Left renal pelvis (tissue), 4 donors: ENCODE measurements around the gene ADGRV1. TPM values are rescaled to one million over a fixed set of nuclear protein-coding genes. Genes with fewer than 3 reads are reported as not detected.

Experiments
- DNase-seq, 4 donors: peaks; one replicate each; pipeline ENCODE4 v3.0.0-alpha.2; 2013; ENCODE audit warnings: low read depth in 4 of 4, low spot score in 3 of 4
- polyA plus RNA-seq, 4 donors: library from polyadenylated mRNA; unstranded; fragments of 120-200 nt; gene quantifications; one replicate each; pipeline ENCODE4 v1.2.1, GENCODE V29; 2013; ENCODE audit not compliant: insufficient read length in 4 of 4

Gene ADGRV1
- polyA plus RNA-seq, 4 donors, result 1.7 to 12.8 (median 11.5) TPM

DNA sequence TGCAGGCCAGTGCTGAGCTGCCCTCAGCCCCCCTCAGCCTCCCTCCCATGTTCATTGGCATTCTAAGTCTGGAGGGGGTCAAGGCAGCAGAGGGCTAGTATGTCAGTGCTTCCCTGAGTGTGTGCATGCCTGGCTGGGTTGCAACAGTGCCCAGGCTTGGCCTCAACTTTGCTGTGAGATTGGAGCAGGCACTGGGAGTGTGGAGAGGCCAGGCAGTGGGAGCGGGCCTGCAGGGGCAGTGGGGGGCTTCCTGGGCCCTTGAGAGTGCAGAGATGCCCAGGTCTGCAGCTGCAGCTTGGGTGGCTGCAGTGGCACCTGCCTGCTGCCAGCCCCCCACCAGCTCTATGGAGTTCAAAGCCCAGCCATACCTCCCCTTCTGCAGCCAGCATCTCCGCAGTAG is 585.2 kb downstream of the ADGRV1 start:
- no peak for DNase-seq

DNA sequence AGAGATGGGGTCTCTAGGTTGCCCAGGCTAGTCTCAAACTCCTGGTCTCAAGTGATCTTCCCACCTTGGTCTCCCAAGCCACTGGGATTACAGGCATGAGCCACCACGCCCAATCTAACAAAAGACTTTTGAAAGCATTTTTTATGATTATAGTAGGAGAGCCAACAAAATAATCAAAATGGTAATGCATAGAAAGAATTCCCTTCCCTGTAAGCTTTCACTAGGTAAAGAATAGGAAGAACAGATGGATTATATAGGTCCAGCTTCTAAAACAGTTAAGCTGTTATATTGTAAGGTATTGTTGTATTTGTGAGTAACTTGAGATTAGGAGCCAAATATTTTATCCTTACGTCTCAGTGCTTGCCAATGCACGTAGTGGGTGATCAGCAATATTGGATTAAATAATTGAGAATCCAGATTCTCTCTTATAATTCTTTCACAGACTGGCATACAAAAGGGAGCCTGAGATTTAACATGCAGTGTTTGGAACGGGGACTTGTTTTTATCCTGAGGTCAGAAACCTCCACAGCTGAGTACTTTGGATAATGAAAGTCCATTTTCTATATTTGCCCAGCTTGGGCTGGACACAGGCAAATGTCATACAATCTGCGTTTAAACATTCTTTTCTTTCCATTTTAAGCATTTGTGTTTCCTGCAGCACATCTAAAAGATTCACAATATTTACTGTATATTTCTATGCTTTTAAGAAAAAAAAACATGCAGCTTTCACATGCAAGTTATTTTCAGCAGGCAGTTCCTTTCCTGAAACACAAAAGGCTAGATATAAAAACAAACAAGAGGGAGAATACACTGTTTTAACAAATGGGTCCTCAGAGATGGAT is 586.1 kb downstream of the ADGRV1 start:
- DNase-seq, result no peak

DNA sequence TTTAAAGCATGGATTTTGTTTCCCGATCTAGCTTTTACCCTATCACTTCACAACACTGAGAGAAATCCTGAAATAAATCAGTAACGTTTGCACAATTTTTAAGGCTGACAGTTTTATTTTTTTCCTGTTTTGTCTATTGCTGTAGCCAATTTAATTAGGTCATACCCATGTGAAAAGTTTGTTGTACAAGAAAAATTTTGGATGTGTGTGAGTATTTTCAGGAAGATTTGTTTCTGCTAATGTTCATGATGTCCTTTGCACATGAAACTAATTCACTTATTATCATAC is 586.7 kb downstream of the ADGRV1 start:
- DNase-seq, result no peak

DNA sequence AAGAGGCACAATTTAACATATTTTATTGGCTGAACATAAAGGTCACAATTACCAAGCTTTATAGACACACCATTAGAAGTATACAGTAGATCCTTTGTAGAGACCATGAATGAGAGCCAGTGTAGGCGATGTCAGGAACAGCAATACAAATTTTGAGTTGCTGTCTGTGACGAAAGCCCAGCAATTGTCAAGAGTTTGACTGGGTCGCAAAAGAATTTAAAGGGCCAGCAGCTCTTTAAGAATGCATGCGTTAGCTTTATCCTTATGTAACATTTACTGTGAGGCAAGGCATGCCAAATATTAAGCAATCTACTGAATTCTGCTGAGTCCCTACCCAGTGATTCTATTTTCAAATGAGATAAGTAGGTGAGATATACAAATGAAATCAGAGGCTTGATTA is 587.6 kb downstream of the ADGRV1 start:
- no peak for DNase-seq

DNA sequence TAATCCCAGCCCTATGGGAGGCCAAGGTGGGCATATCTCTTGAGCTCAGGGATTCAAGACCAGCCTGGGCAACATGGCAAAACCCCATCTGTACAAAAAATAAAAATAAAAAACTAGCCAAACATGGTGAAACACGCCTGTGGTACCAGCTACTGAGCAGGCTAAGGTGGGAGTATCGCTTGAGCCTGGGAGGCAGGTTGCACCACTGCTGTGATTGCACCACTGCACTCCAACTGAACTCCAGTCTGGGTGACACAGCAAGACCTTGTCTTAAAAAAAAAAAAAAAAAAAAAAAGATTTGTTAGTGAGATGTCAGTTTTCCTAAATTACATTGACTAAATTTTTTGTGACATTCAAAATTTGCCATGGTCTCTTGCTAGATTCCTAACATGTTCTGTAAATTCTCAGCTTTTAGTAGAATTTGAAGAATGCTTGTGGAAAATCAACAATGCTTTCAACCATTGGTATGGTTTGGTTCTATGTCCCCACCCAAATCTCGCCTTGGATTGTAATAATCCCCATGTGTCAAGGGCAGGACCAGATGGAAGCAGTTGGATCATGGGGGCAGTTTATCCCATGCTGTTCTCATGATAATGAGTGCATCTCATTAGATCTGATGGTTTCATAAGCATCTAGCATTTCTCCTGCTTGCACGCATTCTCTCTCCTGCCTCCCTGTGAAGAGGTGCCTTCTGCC is 588.5 kb downstream of the ADGRV1 start:
- no peak for DNase-seq

DNA sequence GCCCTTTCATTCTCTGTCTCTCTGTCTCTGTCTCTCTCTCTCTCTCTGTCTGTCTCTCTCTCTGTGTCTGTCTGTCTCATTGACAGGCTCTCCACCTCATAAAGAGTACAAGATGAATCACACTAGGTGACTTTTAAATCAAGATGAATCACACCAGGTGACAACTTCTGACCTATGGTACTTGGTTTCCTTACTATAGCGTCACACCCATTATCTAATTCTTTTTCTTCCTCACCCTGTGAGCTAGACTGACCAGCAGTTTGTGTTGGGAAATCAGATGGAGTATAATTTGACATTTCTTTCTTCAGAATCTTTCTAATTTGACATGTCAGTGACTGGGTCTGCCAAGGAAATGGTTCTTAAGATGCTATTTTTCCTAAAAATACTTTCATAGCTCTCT is 591.6 kb downstream of the ADGRV1 start:
- DNase-seq, result no peak

DNA sequence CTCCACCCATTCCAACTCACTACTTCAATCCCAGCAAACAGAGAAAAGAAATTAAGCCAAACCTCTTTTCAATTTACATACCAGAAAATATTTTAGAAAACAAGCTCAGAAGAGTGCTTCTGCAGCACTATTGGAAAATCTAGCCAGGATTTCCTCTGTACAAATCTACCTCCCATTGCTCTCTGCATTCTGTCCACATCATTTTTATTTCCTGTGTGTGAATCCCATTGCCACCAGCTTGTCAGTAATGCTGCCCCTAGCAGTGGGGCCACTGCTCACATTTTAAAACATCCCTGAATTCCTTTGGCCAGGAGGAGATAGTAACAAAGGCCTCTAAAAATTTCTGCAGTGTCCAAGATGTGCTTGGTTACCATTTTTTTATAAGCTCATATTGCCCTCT is 592.0 kb downstream of the ADGRV1 start:
- no peak for DNase-seq

DNA sequence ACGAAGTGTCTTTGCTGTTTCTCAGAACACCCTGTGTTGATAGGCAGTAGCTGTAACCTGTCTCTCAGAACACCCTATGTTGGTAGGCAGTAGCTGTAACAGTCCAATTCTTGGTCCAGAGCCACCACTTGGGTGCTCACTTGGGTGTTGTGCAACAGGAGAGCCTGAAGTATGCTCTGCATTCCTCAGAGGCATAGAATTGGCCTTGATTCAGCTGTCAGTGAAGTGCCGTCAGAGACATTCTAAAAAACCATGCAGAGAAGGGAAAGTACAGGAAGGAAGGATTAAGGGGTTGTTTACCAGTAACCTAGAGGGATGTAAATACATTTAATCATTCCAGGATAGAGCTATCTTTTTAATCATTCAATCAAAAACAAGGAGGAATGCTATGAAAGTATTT is 593.4 kb downstream of the ADGRV1 start:
- DNase-seq, result no peak

DNA sequence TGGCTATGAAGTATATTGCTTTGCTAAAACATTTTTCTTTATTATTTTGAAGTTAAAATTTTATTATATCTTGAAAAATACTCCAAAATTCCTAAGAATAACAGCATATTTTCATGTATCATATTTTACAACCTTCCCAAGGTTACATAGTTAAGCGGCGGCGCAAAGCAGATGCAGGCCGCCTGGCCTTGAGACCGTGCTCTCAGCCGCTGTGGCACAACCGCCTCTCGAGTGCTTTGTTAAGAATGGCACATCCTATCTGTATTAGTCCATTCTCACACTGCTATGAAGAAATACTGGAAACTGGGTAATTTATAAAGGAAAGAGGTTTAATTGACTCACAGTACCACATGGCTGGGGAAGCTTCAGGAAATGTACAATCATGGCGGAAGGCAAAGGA is 595.7 kb downstream of the ADGRV1 start:
- no peak for DNase-seq

DNA sequence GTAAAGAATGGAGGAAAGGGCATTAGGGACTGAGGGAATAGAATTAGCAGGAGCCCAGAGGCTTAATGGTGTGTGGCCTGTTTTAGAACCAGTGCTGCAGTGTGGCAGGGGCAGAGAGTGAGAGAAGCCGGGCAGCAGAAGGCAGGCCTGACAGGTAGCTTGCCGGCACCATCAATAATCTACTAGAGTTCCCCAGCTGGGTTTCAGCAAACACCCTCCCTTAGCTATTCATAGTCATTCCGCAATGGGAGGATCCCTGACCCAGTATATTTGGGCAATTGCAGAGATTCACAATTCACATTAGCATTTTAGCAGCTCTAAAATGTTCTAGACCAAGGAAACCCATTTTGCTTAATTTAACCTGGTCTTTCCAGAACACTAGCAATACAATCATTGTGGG is 596.7 kb downstream of the ADGRV1 start:
- no peak for DNase-seq

DNA sequence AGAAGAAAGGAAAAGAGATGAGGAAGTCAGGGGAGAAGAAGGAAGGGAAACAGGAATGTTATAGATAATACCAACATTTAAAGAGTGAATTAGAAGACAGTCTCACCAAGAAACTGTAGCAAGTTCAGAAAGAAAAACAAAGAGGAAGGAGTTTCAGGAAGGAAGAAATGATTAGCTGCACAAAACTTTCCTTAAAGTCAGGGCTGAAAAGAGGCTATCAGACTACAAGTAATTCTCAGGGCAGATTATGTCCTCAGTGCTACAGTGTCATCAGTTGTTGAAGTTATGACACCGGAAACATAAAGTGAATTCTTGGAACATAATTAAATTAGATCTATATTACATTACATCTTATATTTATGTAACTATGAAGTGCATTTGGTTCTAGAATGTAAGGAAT is 597.6 kb downstream of the ADGRV1 start:
- no peak for DNase-seq

DNA sequence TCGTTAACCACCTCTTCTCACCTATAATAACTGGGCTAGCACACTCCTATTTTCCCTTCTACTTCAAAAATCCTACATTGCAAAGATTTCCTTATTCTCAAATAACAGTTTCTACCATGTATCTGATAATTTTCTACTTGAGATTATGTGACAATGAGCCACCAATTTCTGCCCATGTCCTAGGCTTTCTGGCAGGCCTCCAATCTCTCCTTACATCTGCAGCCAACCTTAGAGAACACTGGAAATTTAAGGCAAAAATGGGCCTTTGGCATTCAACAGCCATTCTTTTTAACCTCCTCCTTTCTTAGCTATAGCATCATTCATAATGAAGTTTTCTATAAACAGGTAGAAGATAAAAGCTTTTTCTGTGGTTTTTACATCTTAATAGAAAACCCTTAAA is 599.4 kb downstream of the ADGRV1 start:
- no peak for DNase-seq

DNA sequence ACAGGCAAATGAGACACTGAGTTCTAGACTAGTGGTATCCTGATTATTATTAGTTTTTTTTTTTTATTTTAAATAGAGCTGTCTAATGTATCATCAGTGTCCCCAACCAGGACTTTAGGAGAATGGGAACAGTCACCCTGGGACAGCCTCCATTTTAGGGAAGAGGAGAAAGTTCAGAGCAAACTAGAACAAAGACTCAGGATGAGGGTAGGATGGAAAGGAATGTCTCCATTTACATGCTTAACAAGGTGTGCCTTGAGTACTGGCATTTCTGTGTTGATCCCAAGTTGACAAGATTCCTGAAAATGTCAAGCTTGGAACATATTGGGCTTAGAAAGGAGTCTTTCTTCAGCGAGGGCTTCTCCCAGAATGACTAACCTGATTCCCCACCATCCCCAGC is 601.0 kb downstream of the ADGRV1 start:
- DNase-seq, result no peak

DNA sequence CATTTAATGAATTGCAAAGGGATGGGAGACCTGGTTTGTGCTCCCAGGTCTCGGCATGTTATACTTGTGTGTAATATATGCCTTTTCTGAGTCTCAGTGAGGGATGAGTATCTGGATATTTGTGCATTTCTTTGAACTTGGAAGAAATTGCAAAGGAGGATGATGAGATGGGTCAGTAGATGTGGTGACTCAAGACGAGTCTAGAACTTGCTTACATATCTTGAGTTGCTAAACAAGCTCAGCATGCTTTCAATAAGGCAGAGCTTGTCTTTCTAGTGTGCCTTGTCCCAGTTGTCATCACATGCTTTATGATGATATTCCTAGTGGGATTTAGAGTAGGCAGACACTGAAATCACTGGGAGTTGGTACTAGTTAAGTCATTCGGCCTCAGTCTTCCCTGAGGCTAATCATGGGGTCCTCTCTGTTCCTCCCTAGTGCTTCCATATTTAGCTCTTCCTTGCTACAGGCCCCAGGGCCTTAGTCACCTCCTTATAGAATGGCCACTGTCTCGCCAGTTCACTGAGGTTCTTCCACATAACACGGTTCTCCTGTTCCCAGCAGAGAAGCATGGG is 602.2 kb downstream of the ADGRV1 start:
- no peak for DNase-seq

DNA sequence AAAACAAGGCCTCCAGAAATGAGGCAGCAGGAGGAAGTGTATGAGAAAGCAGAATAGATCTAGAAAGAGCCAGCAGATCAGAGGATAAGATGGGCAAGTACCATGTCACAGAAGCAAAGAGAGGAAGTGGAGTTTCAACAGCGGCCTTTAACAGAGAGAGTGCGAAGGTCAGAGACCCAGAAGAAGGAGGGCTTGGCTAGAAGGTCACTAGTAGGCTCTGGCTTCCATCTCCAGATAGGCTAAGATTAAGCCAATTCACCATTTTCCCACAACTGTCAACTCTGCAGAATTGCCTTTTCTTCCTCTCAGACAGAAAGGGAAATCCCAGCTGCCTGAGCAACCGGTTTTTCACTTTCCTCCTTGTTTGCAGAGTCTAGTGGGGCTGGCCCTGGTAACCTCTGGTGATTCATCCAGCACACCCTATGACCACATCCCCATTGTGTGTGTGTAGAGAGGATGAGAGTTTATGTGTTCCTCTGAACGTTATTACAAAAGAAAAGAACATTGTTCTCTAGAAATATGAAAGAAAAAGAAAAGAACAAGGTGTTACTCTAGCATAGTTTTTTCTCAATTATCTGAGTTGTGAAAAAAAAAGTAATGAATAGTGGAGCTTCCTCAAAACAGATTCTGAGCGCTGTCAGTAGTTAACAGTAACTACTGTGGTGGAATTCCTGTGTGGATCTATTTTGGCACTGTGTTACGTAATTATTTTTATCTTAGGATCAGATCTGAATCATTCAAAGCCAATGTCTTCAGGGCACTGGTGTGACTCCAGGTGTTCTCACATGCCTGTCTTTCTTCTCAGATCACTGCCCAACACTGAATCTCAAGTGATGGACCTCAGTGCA is 604.2 kb downstream of the ADGRV1 start:
- no peak for DNase-seq

DNA sequence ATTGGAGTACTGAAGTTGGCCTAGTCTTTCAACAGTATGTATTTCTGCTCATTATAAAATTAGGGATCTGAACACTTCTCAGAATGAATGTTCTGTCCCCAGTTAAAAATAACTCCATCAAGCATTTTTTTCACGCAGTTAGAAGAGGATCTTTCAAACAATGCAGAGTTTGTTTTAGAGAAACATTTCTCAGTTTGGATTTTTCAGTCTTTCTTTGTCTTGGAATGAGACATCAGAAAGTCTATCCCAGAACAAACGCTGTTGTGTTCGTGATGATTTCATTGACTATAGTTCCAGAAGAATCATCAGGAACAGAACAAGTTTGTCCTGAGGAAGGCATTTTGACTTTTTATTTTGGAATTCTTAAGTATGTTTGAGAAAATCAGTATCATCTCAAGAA is 605.8 kb downstream of the ADGRV1 start:
- no peak for DNase-seq

DNA sequence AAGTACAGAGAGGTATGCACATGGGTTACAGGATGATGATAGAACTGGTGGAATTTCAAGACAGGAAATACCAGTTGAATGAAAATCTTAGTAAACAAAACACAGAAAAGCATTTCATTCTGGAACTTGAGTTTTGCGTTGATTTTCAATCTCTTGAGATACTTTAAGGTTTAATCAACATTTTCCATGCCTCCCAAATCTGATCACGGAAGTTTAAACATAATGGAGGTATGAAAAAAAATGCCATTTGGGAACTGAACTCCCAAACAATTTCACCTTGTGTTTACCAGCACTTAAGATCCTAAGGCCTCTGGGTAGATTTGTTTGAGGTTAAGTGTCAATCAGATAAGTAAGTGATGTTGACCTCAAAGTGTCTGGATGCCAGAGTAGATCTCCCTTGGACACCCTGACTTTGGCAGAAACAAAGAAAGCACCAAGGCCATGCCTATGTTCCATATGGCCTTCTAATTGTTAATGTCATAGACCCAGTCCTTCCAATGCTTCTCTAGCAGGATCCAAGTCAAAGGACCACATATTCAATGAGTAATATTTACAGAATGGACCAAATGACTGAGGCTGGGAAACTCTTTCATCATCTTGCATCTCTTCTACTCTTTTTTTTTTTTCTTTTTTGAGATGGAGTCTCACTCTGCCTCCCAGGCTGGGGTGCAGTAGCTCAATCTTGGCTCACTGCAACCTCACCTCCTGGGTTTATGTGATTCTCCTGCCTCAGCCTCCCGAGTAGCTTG is 607.6 kb downstream of the ADGRV1 start:
- DNase-seq, result no peak

DNA sequence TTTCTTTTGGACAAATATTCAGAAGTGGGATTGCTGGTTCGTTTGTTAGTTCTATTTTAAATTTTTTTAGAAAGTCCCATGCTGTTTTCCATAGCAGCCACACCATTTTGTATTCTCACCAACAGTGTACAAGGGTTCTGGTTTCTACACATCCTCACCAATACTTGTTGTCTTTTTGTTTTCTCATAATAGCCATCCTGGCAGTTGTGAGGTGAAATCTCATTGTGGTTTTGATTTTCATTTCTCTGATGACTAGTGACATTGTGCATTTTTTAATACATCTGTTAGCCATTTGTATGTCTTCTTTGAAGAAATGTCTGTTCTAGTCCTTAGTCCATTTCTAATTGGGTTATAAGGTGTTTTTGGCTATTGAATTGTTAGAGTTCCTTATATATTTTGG is 610.3 kb downstream of the ADGRV1 start:
- DNase-seq, result no peak

DNA sequence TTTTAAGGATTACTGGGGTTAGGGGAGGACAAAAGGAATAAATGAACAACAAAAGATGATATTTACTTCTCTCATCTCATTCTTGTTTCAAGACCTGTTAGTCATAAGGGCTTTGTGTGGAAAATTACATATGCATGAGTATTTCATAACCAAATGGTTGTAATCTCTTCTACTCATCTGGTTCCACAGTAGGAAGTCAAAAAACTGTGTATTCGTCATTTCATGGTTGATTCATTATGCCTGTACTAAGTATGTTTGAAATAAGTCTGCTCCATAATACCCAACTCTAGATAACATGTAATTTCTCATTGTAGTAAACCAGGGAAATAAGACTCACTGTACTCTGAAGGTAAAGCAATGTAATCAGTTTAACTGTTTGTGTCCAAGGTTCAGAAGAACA is 611.7 kb downstream of the ADGRV1 start:
- DNase-seq, result no peak

DNA sequence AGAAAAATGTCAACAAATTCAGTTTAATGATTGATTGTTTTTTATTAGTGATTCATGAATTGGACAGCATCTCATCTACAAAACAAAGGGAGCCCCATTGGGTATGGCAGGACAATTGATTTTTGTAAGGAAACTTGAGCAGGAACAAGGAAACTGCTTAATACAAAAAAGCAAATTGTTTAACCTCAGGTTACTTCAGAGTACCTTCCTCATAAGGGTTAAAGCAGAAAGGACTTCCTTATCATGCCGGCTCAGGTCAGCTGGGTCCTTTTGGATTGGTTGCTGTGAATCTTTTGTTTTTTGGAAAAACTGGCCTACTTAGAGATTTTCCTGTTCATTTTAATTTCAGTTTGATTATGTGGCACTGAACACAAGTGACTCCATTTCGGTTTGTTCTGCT is 612.7 kb downstream of the ADGRV1 start:
- DNase-seq, result no peak

DNA sequence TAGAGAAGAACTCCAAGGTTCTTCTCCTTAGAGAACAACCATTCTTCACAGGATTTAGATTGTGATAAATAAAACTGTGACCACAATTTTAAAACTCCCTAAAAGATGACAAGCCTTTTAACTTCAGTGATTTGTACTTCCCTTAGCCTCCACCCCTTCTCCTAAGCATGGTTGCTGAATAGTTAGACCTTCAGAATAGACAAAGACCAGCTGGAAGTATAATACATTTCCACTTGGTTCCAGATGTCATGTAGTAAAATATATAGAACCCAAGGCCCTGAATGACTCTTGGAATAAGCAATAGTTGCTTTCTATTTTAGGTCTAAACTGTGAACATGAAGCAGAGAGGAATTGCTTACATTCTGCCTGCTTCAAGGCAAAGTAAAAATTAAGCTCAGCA is 615.8 kb downstream of the ADGRV1 start:
- peak; percentile 29 to 60 (median 41) for DNase-seq
